ENCODE data around the gene CDKN1B.

GRCh38 chr12:12747278-12747677 lies 30.1 kb downstream of the CDKN1B start:
- TF ChIP-seq GATA2 (IDR thresholded peaks at IDR 0.05; ENCODE audit: low read depth, low read length) = no peak
- no peak for TF ChIP-seq GATA3 (IDR thresholded peaks at IDR 0.05; ENCODE audit: low read depth, low read length)
